BE2C (cell line): ENCODE data around the gene DHRS3.
"Not testable (repeated sequence)": the region's sequence is repeated elsewhere in the genome, so short reads cannot be mapped to it uniquely, and the experiment has no call there.

Experiments used
- DNase-seq: peaks from one replicate; pipeline ENCODE4 v3.0.0-alpha.2; 2020
- H3K27me3 ChIP-seq: fragments of 250-450 bp; sonication (Bioruptor Pico); 2 replicates; pipeline ENCODE4 v1.5.1; 2020; ENCODE audit warnings: mild to moderate bottlenecking
- H3K36me3 ChIP-seq: fragments of 250-450 bp; sonication (Bioruptor Pico); 2 replicates; pipeline ENCODE4 v1.5.1; 2020; ENCODE audit warnings: mild to moderate bottlenecking
- H3K4me1 ChIP-seq: fragments of 250-450 bp; sonication (Bioruptor Pico); 2 replicates; pipeline ENCODE4 v1.5.1; 2020
- H3K4me3 ChIP-seq: 2 replicates; pipeline ENCODE4 v1.5.1; 2011; ENCODE audit warnings: low read depth, low read length
- H3K9me3 ChIP-seq: fragments of 250-450 bp; sonication (Bioruptor Pico); 2 replicates; pipeline ENCODE4 v1.5.1; 2020
- TF ChIP-seq, protein P1 (sequence below): IDR thresholded peaks from 2 replicates; pipeline ENCODE4 v1.5.1; 2012; ENCODE audit warnings: mild to moderate bottlenecking, low read depth, low read length

Gene DHRS3

DNA sequence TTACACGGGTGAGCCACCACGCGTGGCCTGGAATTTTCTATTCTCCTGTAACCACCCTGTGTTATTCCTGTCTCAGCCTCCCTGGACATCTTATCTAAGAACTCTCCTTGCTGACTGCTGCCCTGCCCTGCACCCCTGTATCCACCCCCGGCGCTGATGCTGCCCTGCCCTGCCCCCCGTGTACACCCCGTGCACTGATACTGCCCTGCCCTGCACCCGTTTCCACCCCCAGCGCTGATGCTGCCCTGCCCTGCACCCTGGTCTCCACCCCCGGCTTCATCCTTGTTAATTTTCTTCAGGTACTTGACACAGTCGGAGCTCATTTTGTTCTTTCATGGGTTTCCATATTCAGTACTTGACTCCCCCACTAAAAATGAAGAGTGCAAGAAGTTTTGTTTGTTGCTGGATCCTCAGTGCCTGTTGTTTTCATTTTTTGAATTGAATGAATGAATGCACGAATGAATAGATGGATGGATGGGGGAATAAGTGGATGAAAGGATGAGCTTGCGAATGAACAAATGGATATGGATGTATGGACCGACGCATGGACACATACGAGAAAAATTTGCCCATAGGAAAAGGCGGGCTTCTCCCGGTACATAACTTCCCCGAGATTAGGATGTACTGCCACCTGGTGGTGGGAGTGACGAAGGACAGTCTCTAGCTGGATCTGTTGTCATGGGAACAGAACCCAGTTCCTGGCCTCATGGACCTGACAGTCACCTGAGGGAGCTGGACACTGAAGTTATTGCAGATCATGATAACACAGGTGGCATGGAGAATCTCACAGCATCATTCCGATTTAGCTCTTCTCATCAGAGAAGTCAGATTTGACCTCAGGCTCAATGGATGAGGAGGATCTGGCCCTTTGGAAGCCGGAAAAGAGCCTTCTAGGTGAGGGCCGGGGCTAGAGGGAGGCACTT, 40.8 kb upstream of the DHRS3 start:
- H3K4me3 ChIP-seq, result no peak overlapping the region
- H3K36me3 ChIP-seq, result no peaks in the 10 kb centered on the region
- DNase-seq, result peak; percentile 67
- no peaks in the 10 kb centered on the region for H3K27me3 ChIP-seq
- TF ChIP-seq, protein P1, sequence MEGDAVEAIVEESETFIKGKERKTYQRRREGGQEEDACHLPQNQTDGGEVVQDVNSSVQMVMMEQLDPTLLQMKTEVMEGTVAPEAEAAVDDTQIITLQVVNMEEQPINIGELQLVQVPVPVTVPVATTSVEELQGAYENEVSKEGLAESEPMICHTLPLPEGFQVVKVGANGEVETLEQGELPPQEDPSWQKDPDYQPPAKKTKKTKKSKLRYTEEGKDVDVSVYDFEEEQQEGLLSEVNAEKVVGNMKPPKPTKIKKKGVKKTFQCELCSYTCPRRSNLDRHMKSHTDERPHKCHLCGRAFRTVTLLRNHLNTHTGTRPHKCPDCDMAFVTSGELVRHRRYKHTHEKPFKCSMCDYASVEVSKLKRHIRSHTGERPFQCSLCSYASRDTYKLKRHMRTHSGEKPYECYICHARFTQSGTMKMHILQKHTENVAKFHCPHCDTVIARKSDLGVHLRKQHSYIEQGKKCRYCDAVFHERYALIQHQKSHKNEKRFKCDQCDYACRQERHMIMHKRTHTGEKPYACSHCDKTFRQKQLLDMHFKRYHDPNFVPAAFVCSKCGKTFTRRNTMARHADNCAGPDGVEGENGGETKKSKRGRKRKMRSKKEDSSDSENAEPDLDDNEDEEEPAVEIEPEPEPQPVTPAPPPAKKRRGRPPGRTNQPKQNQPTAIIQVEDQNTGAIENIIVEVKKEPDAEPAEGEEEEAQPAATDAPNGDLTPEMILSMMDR, result peak; percentile 78
- no peaks in the 10 kb centered on the region for H3K4me1 ChIP-seq
- no peaks in the 10 kb centered on the region for H3K9me3 ChIP-seq

DNA sequence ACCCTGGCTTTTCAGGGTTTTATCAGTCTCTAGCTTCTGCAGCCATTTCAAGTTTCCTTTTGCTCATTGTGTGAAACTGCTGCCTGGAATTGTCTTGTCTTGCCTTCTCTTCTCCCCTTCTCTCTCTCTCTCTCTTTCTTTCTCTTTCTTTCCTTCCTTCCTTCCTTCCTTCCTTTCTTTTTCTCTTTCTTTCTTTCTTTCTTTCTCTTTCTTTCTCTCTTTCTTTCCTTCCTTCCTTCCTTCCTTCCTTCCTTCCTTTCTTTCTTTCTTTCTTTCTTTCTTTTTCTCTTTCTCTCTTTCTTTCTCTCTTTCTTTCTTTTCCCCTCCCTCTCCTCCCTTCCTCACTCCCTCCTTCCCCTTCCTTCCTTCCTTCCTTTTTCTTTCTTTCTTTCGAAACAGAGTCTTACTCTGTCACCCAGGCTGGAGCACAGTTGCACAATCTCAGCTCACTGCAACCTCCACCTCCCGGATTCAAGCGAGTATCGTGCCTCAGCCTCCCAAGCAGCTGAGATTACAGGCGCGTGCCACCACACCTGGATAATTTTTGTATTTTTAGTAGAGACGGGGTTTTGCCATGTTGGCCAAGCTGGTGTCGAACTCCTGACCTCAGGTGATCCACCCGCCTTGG, 40.0 kb upstream of the DHRS3 start:
- not testable (repeated sequence) for H3K4me1 ChIP-seq, H3K27me3 ChIP-seq, DNase-seq, H3K4me3 ChIP-seq, H3K36me3 ChIP-seq, H3K9me3 ChIP-seq

DNA sequence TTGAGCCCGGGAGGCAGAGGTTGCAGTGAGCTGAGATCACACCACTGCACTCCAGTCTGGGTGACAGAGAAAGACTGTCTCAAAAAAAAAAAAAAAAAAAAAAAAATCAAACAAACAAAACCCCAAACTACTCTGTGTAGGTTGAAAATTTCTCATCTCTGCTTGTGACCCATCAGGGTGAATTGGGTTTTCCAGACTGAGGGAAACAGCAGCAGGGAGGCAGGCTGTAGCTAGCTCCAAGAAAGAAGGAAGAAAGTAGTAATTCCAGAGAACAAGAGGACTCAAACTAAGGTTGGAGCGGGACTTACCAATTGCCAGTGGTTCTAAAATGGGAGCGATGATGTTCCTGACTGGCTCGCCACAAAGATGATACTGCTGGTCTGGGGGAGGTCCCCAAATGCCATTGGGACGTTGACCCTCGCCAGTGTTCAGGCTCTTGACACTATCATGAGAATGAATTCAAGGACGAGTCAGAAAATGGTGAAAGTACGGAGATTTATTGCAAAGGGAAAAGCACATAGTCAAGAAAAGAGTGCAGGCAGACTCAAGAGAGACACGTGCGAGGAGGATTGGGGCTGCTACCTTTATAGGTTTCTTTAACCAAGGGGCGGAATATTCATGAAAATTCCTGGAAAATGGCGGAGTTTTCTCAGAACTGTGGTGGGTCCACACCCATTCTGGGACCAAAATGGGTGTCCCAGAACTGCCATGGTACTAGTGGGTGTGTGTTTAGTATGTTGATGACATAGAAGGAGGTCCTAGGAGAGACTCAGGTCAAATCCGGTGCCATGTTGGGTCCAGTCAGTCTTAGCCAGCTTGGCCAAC, 39.3 kb upstream of the DHRS3 start:
- no peaks in the 10 kb centered on the region for H3K27me3 ChIP-seq
- TF ChIP-seq, protein P1, result no peak
- no peak overlapping the region for H3K4me3 ChIP-seq
- H3K36me3 ChIP-seq, result no peaks in the 10 kb centered on the region
- no peak for DNase-seq
- no peaks in the 10 kb centered on the region for H3K9me3 ChIP-seq
- H3K4me1 ChIP-seq, result no peaks in the 10 kb centered on the region

DNA sequence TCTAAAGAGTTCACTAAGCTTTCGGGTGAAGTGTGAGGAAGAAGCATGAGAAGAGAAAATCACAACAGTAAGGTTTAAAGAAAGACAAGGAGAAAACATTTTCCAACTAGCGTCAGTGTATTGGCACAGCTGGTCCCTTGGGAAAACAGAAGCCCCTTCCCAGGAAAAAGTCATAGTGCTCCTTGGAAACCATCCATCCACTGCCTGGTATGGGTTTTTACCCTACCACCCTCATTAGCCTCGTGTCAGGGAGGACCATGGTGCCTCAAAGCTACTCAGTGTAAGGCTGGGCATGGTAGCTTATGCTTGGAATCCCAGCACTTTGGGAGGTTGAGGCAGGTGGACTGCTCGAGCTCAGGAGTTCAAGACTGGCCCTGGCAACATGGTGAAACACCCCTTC, 38.6 kb upstream of the DHRS3 start:
- Histone ChIP-seq H3K4me1 (no peaks in the 10 kb centered on the region), H3K36me3 (no peaks in the 10 kb centered on the region), H3K9me3 (no peaks in the 10 kb centered on the region), H3K27me3 (no peaks in the 10 kb centered on the region), H3K4me3 (no peak overlapping the region)
- TF ChIP-seq, protein P1, result no peak
- no peak for DNase-seq

DNA sequence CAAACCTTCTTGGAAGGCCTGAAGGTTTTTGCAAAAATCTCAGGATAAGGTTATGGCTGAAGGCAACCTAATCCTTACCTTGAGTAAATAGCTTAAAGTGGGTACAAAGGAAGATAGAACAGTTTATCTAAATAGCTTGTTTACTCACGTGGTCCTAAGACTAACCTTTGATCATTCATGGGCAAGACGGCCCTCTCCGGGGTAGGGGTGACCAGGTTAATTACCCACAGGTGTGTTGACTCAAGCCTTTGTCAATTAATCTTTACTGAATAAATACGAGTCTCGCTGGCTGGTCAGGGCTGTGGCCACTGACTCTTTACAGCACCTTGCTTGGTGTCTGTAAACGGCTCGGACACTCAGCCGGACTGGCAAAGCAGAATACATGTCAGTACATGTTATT, 36.6 kb upstream of the DHRS3 start:
- DNase-seq, result no peak
- Histone ChIP-seq H3K36me3 (no peaks in the 10 kb centered on the region), H3K9me3 (no peaks in the 10 kb centered on the region), H3K4me3 (no peak overlapping the region), H3K27me3 (no peaks in the 10 kb centered on the region), H3K4me1 (no peaks in the 10 kb centered on the region)
- TF ChIP-seq, protein P1, result no peak

DNA sequence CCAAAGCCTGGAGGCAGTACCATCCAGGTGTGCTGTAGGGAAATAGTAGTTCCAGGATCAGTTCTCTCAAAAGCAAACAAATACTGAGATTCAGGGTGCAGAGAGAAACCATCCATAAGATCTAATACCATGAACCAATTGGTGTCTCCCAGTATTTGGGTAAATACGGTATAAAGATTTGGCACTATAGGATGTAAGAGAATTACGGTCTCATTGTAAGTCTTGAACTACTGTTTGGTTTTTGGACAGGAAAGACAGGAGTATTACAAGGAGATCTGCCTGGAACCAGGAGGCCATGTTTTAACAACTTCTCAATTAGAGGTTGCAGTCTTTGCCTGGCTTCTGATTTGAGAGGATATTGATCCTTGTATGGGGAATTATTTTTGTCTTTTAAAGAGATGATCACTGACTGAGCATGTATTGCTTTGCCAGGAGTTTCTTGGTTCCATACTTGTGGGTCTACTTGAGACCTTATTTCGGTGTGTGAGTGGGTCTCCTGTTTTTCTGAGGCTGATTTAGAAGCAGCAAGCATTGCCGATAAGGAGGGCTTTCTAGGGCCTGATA, 36.1 kb upstream of the DHRS3 start:
- Histone ChIP-seq H3K36me3 (no peaks in the 10 kb centered on the region), H3K27me3 (no peaks in the 10 kb centered on the region), H3K4me3 (no peak overlapping the region), H3K9me3 (no peaks in the 10 kb centered on the region), H3K4me1 (no peaks in the 10 kb centered on the region)
- TF ChIP-seq, protein P1, result no peak
- DNase-seq, result no peak
